Measurements from ENCODE around the gene FBXO39. TPM values are rescaled to one million over a fixed set of nuclear protein-coding genes. Genes with fewer than 3 reads are reported as not detected.

The FBXO39 gene
- total and polyA plus RNA-seq, 7 donors = 0.52 TPM; not detected in 6

DNA sequence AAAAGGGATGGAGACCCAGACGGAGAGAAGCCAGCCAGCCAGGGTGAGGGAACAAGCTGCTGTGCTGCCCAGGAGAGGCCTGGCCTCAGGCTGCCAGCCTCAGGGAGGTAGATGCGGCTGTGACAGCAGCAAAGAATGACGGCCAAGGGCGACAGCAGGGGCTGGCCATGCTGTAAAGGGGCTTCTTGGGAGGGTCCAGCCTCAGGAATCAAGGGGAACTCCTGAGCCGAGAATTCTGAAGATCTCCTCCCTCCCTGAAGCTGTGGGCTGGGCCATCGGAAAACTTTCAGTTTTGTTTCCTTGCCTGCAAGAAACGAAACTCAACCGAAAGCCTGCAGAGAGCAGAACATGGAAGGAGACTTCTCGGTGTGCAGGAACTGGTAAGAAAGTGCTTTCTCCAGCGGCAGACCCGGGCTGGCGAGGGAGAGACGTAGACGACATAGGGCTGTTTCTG lies 20.3 kb upstream of the FBXO39 start, which contains the start of gene XAF1:
Gene XAF1 (plus strand): TSS at position 316 of the 454 bp plus-strand sequence. CDS start 33 bp downstream, at position 349.
- H3K4me1 ChIP-seq = peaks cover 0 to 51% (median 30%) of the 10 kb centered on the region in 4 donors
- H3K9me3 ChIP-seq = no peaks in the 10 kb centered on the region
- WGBS, 2 donors = 4 to 5% methylated on average over 14 of the region's 14 CpGs
- peak; percentile 68 for DNase-seq
- intact Hi-C loops (cut with DNase I) = no loop called here
- TF ChIP-seq POLR2AphosphoS5 (IDR thresholded peaks at IDR 0.05) (peak in 3 of 4 donors; percentile 28 to 48 (median 47)), EP300 (IDR thresholded peaks at IDR 0.05) (no peak)
- peaks cover 0 to 28% (median 10%) of the 10 kb centered on the region in 4 donors for H3K36me3 ChIP-seq
- H3K27ac ChIP-seq = peak within 1 kb of the TSS; percentile 80 to 87 (median 84)
- no peaks in the 10 kb centered on the region for H3K27me3 ChIP-seq
- H3K4me3 ChIP-seq = peak within 1 kb of the TSS; percentile 41 to 55 (median 50)

DNA sequence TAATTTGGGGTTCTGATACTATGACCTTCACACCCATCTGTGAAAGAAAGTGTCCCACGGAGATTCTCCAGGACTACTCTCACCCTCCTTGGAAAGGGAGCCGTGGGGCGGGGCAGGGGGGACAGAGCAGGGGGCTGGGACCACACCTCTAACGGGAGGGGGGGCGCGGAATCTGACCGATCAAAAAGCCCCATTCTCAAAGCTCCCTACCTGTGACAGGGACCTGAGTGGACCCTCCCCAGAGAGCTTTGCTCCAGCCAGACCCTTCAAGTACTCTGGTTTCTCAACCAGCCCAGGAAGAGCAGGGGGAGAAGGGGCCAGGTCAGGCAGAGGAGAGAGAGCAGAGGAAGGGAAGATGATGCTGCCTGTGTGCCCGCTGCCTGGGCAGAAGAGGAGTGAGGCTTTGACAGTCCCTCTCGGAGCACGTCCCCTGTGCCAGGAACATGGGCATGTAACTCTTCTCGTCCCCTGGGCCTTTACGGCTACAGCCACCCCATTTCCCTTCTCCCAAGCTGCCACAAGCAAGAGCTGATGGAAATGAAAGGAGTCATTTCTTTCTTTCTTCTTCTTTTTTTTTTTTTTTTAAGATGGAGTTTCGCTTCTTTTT lies 19.5 kb upstream of the FBXO39 start:
- Histone ChIP-seq H3K27ac (peak overlapping the region; percentile 80 to 87 (median 84)), H3K36me3 (peaks cover 0 to 36% (median 11%) of the 10 kb centered on the region in 4 donors), H3K9me3 (no peaks in the 10 kb centered on the region), H3K4me1 (peaks cover 0 to 51% (median 30%) of the 10 kb centered on the region in 4 donors), H3K27me3 (no peaks in the 10 kb centered on the region), H3K4me3 (peak overlapping the region; percentile 41 to 55 (median 50))
- 35 to 64% methylated on average over 13 of the region's 13 CpGs for WGBS, 2 donors
- TF ChIP-seq, protein P1, sequence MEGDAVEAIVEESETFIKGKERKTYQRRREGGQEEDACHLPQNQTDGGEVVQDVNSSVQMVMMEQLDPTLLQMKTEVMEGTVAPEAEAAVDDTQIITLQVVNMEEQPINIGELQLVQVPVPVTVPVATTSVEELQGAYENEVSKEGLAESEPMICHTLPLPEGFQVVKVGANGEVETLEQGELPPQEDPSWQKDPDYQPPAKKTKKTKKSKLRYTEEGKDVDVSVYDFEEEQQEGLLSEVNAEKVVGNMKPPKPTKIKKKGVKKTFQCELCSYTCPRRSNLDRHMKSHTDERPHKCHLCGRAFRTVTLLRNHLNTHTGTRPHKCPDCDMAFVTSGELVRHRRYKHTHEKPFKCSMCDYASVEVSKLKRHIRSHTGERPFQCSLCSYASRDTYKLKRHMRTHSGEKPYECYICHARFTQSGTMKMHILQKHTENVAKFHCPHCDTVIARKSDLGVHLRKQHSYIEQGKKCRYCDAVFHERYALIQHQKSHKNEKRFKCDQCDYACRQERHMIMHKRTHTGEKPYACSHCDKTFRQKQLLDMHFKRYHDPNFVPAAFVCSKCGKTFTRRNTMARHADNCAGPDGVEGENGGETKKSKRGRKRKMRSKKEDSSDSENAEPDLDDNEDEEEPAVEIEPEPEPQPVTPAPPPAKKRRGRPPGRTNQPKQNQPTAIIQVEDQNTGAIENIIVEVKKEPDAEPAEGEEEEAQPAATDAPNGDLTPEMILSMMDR (IDR thresholded peaks at IDR 0.05) = no peak
- TF ChIP-seq EP300 (IDR thresholded peaks at IDR 0.05) (no peak), POLR2AphosphoS5 (IDR thresholded peaks at IDR 0.05) (no peak), POLR2A (IDR thresholded peaks at IDR 0.05) (no peak)
- intact Hi-C loops (cut with DNase I) = no loop called here
- DNase-seq = no peak

DNA sequence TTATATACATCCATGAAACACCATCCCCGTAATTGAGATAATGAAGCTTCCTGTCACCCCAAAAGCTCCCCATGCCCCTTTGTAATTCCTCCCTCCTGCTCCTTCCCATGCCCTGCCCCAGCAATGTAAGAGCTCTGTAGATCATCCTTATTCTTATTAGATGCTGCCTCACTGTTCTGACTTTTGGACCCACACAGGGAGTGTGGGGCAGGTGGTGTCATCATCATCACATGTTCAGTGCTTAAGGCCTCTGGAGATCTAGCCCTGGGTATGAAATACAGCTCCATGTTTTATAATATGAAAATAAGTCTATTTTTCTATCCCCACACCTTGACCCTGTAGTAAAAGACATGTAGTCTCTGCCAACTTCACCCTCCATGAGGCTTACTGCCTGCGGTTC lies 18.3 kb upstream of the FBXO39 start:
- DNase-seq = no peak
- 92 to 97% methylated on average over 2 of the region's 2 CpGs for WGBS, 2 donors
- no peaks in the 10 kb centered on the region for H3K9me3 ChIP-seq
- peaks cover 0 to 41% (median 26%) of the 10 kb centered on the region in 4 donors for H3K4me1 ChIP-seq
- H3K27me3 ChIP-seq = no peaks in the 10 kb centered on the region
- TF ChIP-seq EP300 (IDR thresholded peaks at IDR 0.05) = no peak
- TF ChIP-seq, protein P1 (IDR thresholded peaks at IDR 0.05) = no peak
- no peak for TF ChIP-seq POLR2AphosphoS5 (IDR thresholded peaks at IDR 0.05)
- TF ChIP-seq POLR2A (IDR thresholded peaks at IDR 0.05) = no peak
- intact Hi-C loops (cut with DNase I) = no loop called here
- no peak overlapping the region for H3K27ac ChIP-seq
- H3K4me3 ChIP-seq = no peak overlapping the region
- H3K36me3 ChIP-seq = peaks cover 0 to 48% (median 11%) of the 10 kb centered on the region in 4 donors

DNA sequence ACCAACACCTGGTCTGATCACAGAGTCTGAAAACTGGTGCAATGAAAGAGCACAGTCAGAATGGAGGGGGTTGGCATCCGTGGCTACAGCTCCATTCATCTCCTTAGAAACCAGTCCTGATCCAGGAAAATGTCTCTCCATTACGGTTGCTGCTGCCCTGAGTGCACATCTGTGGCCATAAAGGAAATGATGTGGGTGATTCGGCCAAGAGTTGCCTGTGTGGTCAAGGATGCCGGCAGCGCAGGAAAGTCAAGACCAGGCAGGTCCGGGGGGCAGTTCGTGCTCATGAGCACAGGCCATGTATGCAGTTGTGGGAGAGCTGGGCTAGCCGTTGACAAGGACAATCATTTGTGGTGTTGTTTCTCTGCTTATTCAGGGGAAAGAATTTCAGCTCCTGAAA lies 14.2 kb upstream of the FBXO39 start:
- no peak for DNase-seq
- H3K27me3 ChIP-seq = no peaks in the 10 kb centered on the region
- intact Hi-C loops (cut with DNase I) = no loop called here

DNA sequence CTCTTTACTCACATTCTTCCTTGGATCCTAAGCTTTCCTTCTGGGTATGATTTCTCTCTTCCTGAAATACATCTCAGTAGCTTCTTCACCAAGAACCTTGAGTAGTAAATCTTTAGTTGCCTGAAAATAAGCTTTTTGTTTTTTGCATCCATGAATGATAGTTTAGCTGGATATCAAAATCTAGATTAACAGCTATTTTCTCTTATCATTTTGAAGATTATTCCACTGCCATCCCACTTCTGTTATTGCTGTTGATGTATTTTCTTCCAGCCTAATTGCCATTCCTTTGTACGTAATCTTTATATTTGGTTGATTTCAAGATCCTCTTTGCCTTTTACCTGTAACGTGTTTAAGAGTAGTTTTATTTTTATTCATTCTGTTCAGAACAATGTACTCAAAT lies 7.6 kb upstream of the FBXO39 start:
- TF ChIP-seq POLR2A (IDR thresholded peaks at IDR 0.05) (no peak), EP300 (IDR thresholded peaks at IDR 0.05) (no peak), POLR2AphosphoS5 (IDR thresholded peaks at IDR 0.05) (no peak)
- TF ChIP-seq, protein P1 (IDR thresholded peaks at IDR 0.05) = no peak
- peaks cover 24 to 100% (median 64%) of the 10 kb centered on the region in 4 donors for H3K36me3 ChIP-seq
- H3K9me3 ChIP-seq = peaks cover 6 to 17% (median 9%) of the 10 kb centered on the region in 4 donors
- H3K4me1 ChIP-seq = no peaks in the 10 kb centered on the region
- H3K27me3 ChIP-seq = no peaks in the 10 kb centered on the region
- H3K4me3 ChIP-seq = no peak overlapping the region
- DNase-seq = no peak
- 98 to 99% methylated on average over 2 of the region's 2 CpGs for WGBS, 2 donors
- intact Hi-C loops (cut with DNase I) = no loop called here
- no peak overlapping the region for H3K27ac ChIP-seq

More for the DNA sequence above, 14.2 kb upstream of the FBXO39 start:
- H3K27ac ChIP-seq = no peak overlapping the region
- H3K36me3 ChIP-seq = peaks cover 0 to 88% (median 30%) of the 10 kb centered on the region in 4 donors
- H3K4me3 ChIP-seq = no peak overlapping the region
- H3K4me1 ChIP-seq = peaks cover 0 to 11% (median 5%) of the 10 kb centered on the region in 4 donors
- 92 to 94% methylated on average over 8 of the region's 8 CpGs for WGBS, 2 donors
- H3K9me3 ChIP-seq = peaks cover 0 to 2% (median 0%) of the 10 kb centered on the region in 4 donors
- TF ChIP-seq, protein P1 (IDR thresholded peaks at IDR 0.05) = no peak
- TF ChIP-seq POLR2A (IDR thresholded peaks at IDR 0.05) (no peak), EP300 (IDR thresholded peaks at IDR 0.05) (no peak), POLR2AphosphoS5 (IDR thresholded peaks at IDR 0.05) (no peak)
